Measurements from ENCODE around the gene CALD1. TPM values are rescaled to one million over a fixed set of nuclear protein-coding genes. Genes with fewer than 3 reads are reported as not detected.

Gene CALD1
- total RNA-seq, 2 donors from 2014 or later, result 57.0 to 72.6 TPM

GRCh38 chr7:134933460-134934068 lies 154.1 kb downstream of the CALD1 start:
- Histone ChIP-seq H3K27ac (no peak overlapping the region), H3K4me3 (no peak overlapping the region), H3K36me3 (replicated peaks in 1 of 2; ENCODE audit: insufficient read depth in 1 of 2, low read depth in 2 of 2) (no peaks in the 10 kb centered on the region), H3K27me3 (no peaks in the 10 kb centered on the region), H3K4me1 (no peaks in the 10 kb centered on the region), H3K9me3 (no peaks in the 10 kb centered on the region)
- DNase-seq (no peak), ATAC-seq (no peak)
- WGBS, 2 donors, result 63 to 69% methylated on average over 3 of the region's 3 CpGs
- TF ChIP-seq CTCF (IDR thresholded peaks at IDR 0.05), result no peak
- no peak for TF ChIP-seq POLR2A (IDR thresholded peaks at IDR 0.05)
- intact Hi-C loops (cut with DNase I), result no loop called here

- no peak overlapping the region for H3K27ac ChIP-seq
- 79 to 82% methylated on average over 2 of the region's 2 CpGs for WGBS, 2 donors
- H3K4me3 ChIP-seq, result no peak overlapping the region
- no peak for ATAC-seq
- intact Hi-C loops (cut with DNase I), result no loop called here
- no peaks in the 10 kb centered on the region for H3K9me3 ChIP-seq
- no peaks in the 10 kb centered on the region for H3K4me1 ChIP-seq
- no peaks in the 10 kb centered on the region for H3K27me3 ChIP-seq
- no peak for DNase-seq
- H3K36me3 ChIP-seq (replicated peaks in 1 of 2; ENCODE audit: insufficient read depth in 1 of 2, low read depth in 2 of 2), result no peaks in the 10 kb centered on the region
- TF ChIP-seq CTCF (IDR thresholded peaks at IDR 0.05) (no peak), POLR2A (IDR thresholded peaks at IDR 0.05) (no peak)
Observed at GRCh38 chr7:134935701-134936100, 156.3 kb downstream of the CALD1 start.

- intact Hi-C loops (cut with DNase I), result no loop called here
- Histone ChIP-seq H3K27ac (no peak overlapping the region), H3K36me3 (replicated peaks in 1 of 2; ENCODE audit: insufficient read depth in 1 of 2, low read depth in 2 of 2) (no peaks in the 10 kb centered on the region), H3K9me3 (no peaks in the 10 kb centered on the region), H3K4me3 (no peak overlapping the region), H3K27me3 (no peaks in the 10 kb centered on the region), H3K4me1 (peaks cover 11% of the 10 kb centered on the region)
- DNase-seq (no peak), ATAC-seq (no peak)
- TF ChIP-seq CTCF (IDR thresholded peaks at IDR 0.05), result no peak
- WGBS, 2 donors, result 54 to 55% methylated on average over 3 of the region's 3 CpGs
Observed at GRCh38 chr7:134936893-134937510, 157.6 kb downstream of the CALD1 start.

- 81 to 85% methylated on average over 4 of the region's 4 CpGs for WGBS, 2 donors
- intact Hi-C loops (cut with DNase I), result no loop called here
Observed at GRCh38 chr7:134938141-134938540, 158.7 kb downstream of the CALD1 start.

More at GRCh38 chr7:134938141-134938540, 158.7 kb downstream of the CALD1 start:
- Histone ChIP-seq H3K27me3 (no peaks in the 10 kb centered on the region), H3K36me3 (replicated peaks in 1 of 2; ENCODE audit: insufficient read depth in 1 of 2, low read depth in 2 of 2) (no peaks in the 10 kb centered on the region), H3K4me3 (no peak overlapping the region), H3K9me3 (no peaks in the 10 kb centered on the region), H3K4me1 (peaks cover 19% of the 10 kb centered on the region), H3K27ac (no peak overlapping the region)
- no peak for ATAC-seq
- no peak for DNase-seq
- no peak for TF ChIP-seq CTCF (IDR thresholded peaks at IDR 0.05)
- no peak for TF ChIP-seq POLR2A (IDR thresholded peaks at IDR 0.05)

All from body of pancreas (tissue), 4 donors.